NCI-H128 (cell line): Measurements from ENCODE around the gene FANCL.
"Not testable (repeated sequence)": the region's sequence is repeated elsewhere in the genome, so short reads cannot be mapped to it uniquely, and the experiment has no call there.

ENCODE experiments used
- DNase-seq: peaks from one replicate; lab custom pipeline; 2025; ENCODE audit not compliant: unreplicated experiment; lab: John Stamatoyannopoulos, UW

The FANCL gene

DNA sequence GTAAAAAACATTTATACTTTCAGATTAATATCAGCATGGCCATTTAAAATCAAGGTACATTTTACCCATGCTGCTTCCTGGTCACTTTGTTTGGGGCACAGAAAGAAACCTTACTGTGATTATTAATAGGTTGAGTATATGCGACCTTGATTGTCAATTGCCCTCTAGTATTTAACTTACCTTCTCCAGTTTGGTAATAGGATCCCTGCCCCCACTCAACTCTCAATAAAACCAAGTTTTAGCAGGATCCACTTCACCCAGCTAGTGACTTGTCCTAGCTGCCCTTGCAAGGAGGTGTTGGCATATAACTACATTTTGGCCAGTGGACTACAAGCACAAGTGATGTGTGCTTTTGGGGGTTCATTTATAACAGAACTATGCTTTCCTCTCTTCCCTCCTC, 34.3 kb downstream of the FANCL start:
- no peak for DNase-seq

DNA sequence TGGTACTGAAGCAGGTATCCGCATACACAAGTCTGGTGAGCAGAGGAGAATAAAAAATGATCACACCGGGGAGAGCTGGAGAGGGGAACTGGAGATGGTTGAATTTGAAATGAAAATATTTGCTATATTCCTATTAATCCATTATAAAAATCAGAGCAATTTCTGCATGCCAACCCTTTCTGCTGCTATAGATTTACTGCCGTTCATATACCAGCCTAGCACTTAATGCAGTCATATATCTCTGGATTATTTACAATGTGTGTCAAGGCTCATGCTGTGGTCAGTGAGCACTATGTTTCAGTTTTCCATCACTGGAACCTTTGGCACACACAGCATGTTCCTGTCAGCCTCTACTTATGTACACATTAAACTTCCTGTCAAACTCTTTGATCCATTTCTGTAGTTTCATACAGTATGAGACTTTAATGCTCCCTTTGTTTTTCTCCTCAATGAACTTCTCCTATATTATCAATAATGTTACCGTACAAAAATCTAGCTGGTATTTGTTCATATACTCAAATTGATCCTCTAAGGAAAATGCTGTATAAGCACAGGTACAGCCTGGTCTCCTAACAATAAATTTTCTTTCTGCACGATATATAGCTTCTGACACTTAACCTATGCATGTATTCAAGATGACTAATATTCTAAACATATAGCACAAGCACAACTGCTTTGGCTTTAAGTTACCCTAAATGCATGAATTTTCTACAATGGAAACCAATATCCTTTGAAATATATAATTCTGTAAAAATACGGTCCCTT, 36.7 kb downstream of the FANCL start:
- no peak for DNase-seq

DNA sequence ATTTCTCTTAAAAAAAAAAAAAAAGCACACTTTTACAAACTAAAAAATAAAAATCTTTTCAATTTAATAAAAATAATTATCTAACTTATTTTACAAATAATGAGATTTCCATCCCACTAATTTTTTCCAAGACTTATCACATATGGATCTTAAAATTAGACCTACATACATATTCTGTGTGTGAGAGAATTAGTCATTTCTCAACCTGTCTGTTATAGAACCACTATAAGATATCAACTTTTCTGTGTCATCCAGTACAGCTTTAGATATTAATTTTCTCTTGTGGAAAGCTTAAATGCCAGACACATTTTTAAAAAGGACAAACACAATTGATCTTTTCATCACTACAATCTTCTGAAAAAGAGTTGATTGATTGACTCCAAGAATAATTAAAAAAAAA, 38.1 kb downstream of the FANCL start:
- no peak for DNase-seq

DNA sequence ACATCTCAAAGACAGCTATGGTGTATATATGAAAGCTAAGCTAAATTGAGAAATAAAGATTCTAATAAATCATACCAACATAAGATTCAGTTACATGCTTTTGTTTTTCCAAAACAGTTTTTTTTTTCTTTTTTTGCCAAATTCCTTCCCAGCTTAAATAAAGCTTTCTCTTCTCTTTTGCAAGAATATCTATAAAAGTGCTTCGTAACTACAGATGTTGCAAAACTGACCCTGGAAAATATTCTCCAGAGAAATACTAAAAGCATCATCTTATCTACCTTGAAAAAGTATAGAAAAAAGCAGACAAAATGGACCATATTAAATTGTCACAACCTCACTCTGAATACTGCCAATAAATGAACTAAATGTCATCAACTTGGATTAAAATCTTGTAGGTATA, 38.7 kb downstream of the FANCL start:
- no peak for DNase-seq

DNA sequence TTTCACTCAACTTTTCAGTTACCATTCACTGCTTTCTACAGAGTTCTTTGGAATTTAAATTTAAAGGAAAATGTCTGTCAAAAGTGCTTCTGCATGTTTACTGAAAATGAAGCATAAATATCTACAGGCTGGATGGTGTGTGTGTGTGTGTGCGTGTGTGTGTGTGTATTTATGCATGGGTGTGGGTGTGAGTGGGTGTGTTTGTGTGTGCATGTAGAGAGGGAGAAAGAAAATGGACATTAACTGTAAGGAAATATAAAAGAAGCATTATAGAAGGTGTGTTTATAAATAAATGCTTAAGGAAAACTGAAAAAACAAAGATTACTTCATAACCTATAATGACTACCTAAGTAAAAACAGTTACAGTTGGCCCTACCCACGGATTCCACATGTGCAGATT, 43.2 kb downstream of the FANCL start:
- DNase-seq = no peak

DNA sequence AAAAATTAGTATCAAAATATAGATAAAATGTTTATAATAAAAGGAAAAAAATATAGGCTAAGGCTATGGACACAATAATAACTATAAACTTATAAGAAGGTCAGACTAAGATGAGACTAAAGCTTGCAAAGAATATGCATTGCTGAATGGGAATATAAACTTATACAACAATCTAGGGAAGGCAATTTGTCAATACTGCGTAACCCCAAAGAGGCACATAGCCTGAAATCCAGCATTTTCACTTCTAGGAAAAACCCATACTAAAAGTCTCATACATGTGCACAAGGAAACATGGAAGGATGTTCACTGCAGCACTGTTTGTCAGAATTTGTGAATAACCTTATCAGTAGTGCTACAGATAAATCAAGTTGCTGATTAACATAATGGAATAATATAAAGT, 45.5 kb downstream of the FANCL start:
- DNase-seq = no peak

DNA sequence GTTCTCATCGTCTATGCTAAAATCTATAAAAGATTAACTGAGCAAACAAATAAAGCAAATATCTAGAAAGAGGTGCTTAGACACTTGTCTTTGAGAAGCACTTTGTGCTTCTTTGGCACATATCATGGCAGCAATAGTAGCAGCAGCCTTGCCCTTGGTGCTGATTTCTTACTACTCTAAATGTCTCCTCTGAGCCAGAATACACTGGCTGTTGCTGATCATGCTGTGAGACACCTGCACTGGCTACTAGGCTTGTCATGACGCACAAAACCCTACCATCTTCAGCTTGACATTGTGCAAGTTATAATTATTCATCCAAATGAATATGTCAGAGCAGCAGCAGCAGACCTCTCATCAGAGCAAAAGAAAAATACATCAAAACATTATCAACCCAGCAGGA, 46.7 kb downstream of the FANCL start:
- DNase-seq = no peak

DNA sequence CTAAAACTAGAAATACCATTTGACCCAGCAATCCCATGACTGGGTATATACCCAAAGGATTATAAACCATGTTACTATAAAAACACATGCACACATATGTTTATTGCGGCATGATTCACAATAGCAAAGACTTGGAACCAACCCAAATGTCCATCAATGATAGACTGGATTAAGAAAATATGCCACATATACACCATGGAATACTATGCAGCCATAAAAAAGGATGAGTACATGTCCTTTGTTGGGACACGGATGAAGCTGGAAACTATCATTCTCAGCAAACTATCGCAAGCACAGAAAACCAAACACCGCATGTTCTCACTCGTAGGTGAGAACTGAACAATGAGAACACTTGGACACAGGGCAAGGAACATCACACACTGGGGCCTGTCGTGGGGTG, 54.1 kb downstream of the FANCL start:
- DNase-seq = not testable (repeated sequence)

DNA sequence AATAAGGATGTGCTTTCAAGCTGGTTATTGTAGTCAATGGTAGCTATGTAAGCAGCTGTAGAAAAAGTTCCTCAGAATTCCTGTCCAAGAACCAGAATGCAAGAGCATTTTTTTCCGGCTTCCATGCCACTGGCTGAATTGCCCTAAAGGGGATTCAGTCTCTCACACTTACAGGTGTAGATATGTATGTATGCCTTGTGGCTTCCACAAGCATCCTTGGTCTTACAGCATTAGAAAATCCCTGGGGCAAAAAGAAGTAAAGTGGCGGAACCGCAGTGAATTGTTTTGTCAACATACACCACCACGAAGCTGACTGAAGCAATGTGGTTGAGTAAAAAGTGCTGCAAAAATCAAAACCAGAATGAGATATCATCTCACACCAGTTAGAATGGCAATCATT, 54.6 kb downstream of the FANCL start:
- DNase-seq = no peak

DNA sequence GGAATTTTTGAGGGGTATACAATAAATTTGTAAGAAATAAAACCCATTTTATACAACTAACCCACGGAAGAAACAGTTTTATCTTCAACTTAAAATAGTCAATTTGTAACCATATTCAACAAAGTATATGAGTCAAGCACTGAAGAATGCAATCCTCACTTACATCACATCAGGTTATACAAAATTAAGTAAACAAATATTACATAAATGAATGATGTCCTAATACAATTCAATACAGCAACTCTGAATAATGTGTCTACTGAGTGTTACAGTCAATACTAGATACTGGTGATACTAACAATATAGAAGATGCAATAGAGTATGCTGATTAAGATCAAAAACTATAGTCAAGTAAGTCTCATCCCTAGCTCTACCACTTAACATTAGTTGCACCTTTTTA, 58.6 kb downstream of the FANCL start:
- DNase-seq = no peak

DNA sequence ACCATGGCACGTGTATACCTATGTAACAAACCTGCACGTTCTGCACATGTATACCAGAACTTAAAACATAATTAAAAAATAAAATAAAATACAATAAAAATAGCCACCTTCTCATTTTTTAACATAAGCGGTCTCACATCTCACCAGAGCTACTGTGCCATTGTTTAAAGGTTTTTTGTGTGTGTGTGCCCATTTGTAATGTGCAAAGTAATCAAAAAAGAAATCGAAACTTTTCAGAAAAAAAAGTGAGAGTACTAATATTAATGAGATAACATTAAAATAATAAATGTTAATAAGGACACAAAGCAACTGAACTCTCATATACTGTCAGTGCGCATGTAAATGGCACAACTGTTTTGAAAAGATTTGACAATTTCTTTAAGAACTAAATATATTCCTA, 60.5 kb downstream of the FANCL start:
- no peak for DNase-seq

DNA sequence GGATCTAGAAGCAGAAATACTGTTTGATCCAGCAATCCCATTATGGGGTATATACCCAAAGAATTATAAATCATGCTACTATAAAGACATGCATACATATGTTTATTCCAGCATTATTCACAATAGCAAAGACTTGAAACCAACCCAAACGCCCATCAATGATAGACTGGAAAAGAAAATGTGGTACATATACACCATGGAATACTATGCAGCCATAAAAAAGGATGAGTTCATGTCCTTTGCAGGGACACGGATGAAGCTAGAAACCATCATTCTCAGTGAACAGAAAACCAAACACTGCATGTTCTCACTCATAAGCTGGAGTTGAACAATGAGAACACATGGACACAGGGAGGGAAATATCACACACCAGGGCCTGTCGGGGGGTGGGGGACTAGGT, 61.0 kb downstream of the FANCL start:
- not testable (repeated sequence) for DNase-seq

DNA sequence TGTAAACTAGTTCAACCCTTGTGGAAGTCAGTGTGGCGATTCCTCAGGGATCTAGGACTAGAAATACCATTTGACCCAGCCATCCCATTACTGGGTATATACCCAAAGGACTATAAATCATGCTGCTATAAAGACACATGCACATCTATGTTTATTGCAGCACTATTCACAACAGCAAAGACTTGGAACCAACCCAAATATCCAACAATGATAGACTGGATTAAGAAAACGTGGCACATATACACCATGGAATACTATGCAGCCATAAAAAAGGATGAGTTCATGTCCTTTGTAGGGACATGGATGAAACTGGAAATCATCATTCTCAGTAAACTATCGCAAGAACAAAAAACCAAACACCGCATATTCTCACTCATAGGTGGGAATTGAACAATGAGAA, 63.9 kb downstream of the FANCL start:
- not testable (repeated sequence) for DNase-seq

DNA sequence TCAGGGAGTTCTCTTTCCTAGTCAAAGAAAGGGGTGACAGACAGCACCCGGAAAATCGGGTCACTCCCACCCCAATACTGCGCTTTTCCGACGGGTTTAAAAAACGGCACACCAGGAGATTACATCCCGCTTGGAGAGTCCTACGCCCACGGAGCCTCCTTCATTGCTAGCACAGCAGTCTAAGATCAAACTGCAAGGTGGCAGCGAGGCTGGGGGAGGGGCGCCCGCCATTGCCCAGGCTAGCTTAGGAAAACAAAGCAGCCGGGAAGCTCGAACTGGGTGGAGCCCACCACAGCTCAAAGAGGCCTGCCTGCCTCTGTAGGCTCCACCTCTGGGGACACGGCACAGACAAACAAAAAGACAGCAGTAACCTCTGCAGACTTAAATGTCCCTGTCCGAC, 69.3 kb downstream of the FANCL start:
- DNase-seq = not testable (repeated sequence)

DNA sequence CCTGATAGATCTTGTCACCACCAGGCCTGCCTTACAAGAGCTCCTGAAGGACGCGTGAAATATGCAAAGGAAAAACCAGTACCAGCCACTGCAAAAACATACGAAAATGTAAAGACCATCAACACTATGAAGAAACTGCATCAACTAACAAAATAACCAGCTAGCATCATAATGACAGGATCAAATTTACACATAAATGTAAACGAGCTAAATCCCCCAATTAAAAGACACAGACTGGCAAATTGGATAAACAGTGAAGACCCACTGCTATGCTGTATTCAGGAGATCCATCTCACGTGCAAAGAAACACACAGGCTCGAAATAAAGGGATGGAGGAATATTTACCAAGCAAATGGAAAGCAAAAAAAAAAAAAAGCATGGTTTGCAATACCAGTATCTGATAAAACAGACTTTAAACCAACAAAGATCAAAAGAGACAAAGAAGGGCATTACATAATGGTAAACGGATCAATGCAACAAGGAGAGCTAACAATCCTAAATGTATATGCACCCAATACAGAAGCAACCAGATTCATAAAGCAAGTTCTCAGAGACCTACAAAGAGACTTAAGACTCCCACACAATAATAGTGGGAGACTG, 70.7 kb downstream of the FANCL start:
- DNase-seq = not testable (repeated sequence)

DNA sequence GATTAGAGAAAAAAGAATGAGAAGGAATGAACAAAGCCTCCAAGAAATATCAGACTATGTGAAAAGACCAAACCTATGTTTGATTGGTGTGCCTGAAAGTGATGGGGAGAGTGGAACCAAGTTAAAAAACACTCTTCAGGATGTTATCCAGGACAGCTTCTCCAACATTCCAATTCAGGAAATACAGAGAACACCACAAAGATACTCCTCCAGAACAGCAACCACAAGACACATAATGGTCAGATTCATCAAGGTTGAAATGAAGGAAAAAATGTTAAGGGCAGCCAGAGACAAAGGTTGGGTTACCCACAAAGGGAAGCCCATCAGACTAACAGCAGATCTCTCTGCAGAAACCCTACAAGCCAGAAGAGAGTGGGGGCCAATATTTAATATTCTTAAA, 71.3 kb downstream of the FANCL start:
- DNase-seq = not testable (repeated sequence)

DNA sequence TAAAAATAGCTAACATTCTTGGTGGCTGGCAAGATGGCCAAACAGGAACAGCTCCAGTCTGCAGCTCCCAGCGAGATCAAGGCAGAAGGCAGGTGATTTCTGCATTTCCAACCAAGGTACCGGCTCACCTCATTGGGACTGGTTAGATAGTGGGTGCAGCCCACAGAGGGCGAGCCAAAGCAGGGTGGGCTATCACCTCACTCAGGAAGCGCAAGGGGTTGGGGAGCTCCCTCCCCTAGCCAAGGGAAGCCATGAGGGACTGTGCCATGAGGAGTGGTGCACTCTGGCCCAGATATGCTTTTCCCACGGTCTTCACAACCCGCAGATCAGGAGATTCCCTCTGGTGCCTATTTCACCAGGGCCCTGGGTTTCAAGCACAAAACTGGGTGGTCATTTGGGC, 73.0 kb downstream of the FANCL start:
- DNase-seq = not testable (repeated sequence)

DNA sequence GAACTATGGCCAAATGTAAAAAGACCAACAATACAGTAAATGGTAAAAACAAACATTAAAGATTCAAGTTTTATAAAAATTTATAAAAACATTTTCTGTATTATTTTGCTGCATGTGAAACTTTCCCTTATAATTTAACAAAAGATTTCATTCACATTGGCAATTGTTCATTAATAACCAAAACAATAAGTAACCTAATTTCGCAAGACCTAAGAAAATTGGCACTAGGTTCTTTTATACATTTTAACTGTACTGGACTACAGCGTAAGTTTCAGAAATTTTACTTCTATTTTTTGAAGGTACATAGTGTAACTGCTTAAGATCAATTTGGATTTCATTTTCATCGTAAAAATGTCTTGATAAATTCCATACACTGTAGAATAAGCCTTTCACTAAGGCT, 77.2 kb downstream of the FANCL start:
- no peak for DNase-seq

DNA sequence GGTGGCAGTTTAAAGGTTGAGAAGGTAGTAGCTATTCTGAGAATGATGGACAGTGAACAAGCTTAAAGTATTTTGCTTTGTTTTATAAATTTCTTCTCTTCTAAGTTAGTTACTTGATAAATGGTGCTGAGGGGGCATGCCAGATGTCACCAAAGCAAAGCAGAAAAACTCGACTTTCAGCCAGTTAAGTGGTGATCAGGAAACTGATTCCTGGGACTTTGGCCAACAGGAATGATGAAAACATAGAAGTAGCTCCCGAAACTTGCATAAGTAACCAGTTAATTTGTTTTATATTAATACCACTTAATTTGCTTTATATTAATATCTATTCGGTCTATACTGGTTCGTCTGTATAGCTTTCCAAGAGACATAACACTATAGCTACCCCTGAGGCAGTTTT, 82.6 kb downstream of the FANCL start:
- no peak for DNase-seq

DNA sequence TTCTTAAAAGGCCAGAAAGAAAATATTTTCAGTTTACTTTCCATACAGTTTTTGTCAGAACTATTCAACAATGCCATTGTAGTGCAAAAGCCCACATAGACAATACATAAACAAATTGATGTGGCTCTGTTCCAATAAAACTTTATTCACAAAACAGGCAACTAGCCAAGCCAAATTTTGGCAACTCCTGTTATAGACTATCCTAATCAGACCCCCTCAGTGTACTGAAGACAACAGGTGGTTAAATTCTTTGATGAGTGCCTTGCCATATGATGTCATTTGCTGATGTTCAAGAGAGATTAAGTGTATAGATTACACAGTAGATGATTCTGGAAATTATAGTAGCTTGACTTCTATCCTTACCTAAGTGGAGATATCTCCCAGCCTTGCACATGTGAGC, 83.4 kb downstream of the FANCL start:
- no peak for DNase-seq

DNA sequence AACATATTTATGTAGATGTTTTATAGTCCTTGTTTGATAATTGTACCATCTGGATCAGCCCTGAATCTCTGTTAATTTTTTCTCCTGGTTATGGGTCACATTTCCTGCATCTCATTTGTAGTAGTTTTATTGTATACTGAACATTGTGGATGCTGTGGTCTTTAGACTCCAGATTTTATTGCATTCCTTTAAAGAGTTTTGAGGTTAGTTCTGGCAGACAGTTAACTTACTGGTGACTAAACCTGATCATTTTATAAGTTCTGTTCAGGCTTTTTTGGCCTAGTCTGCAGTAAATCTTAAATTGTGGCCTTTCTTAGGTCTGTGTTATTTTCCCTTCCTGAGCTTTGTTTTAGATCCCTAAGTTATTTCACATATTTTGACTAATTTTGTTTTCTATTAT, 84.3 kb downstream of the FANCL start:
- no peak for DNase-seq

DNA sequence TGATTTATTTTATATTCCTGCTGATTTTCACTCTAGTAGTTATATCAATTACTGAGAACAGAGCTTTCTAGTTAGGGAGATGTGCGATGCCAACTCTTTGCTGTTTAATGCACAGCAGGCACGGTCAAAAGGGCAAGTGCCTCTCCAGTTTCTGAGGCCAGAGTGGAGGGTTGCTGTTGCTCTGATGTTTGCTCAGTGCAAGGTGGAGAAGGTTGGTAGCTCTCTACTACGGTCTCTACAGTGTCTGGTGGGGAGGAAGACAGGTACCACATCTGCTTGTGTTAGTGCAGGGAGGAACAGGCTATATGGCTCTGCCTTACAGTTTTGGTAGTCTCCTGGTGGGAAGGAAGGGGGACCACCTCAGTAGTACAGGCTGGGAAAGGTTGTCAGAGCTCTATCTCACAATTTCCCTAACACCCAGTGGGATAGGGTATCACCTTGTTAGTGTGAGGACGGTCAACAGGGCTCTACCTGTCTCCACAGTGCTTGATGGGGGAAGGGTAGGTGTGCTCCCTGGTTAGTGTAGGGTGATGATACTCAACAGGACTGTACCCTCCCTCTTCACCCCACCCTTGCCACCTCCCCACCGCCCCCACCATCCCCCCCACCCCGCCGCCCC, 85.9 kb downstream of the FANCL start:
- no peak for DNase-seq

DNA sequence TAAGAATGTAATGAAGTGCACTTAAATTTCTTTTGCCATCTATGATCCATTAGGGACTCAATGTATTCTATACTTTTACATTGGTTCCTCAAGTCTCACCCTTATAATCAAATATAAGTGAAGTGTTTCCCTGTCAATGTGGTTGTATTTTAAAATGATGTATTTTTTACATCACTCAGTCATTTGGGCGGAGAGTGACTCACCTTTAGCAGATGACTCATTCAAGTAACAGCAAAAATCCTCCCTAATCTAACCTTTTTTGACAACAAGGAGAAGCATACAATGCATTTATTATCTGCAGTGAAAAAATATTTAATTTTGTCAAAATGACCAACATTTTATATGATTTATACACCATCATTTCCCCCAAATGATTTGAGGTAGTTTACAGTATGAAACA, 94.4 kb downstream of the FANCL start:
- DNase-seq = no peak
